Limb (tissue), 2 donors: ENCODE results near the gene MYO18B.

Experiments used
- DNase-seq, 2 donors: peaks; one replicate each; pipeline ENCODE4 v3.0.0-alpha.2; 2016; ENCODE audit errors: extremely low spot score in 2 of 2

Gene MYO18B

GRCh38 chr22:25896592-25896991 is 154.6 kb downstream of the MYO18B start:
- DNase-seq: no peak

GRCh38 chr22:25898707-25899365 is 156.8 kb downstream of the MYO18B start:
- no peak for DNase-seq

GRCh38 chr22:25899566-25899965 is 157.6 kb downstream of the MYO18B start:
- DNase-seq: no peak

- DNase-seq: no peak
These were observed 158.4 kb downstream of the MYO18B start for GRCh38 chr22:25900390-25900789.

GRCh38 chr22:25900880-25901279 is 158.9 kb downstream of the MYO18B start:
- DNase-seq: no peak

DNA sequence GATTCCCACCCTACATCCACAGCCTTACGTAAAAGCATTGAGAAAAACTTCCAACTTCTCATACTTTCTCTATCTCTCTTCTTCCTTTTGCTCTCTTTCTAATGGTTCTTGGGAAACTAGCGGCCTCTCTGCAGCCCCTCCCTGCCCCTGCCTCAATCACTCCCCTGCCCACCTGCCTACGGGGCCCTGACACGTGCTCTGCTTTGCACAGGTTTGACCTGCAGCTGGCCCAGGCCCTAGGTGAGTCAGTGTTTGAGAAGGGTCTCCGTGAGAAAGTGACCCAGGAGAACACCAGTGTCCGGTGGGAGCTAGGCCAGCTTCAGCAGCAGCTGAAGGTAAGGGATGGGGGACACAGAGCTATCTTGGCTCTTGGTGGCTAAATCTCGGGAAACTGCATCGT is 160.4 kb downstream of the MYO18B start:
- DNase-seq: no peak

- DNase-seq: no peak
These were observed 161.3 kb downstream of the MYO18B start for GRCh38 chr22:25903294-25903693.

GRCh38 chr22:25908212-25908611 is 166.2 kb downstream of the MYO18B start:
- no peak for DNase-seq

GRCh38 chr22:25908755-25909154 is 166.8 kb downstream of the MYO18B start:
- no peak for DNase-seq

DNA sequence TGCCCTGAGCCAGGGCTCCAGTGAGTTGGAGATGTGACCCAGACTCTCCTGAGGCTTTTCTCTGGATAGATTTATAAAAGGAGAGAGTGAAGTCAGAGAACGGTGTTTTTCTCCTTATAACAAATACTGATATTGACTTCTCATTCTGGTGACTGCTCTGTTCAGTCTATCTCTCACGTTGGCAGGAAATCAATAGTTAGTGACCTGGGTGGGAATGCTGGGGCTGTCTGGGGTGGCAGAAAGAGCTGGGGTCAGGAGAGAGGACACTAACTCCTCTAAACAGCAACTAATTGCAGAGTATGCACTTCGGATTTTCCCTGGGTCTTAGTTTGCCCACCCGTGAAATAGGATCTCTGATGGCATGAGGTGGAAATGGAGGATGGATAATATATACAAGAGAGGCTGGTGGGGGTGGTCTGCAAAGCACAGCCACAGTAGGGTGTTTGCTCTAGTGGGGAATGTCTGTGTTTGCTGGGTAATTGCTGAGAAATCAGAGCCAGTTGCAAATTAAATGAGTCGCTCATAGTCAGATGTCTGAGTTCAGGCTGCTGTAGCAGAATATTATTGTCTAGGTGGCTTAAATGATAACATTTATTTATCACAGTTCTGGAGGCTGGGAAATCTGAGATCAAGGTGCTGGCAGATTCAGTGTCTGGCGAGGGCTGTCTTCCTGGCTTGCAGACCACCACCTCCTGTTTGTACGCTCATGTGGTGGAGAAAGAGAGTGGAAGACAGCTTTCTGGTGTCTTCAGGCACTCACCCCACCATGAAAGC is 167.8 kb downstream of the MYO18B start:
- no peak for DNase-seq

GRCh38 chr22:25911243-25911972 is 169.4 kb downstream of the MYO18B start:
- DNase-seq: no peak

- no peak for DNase-seq
These were observed 177.5 kb downstream of the MYO18B start for GRCh38 chr22:25919452-25919851.

GRCh38 chr22:25922141-25922540 is 180.2 kb downstream of the MYO18B start:
- DNase-seq: no peak

DNA sequence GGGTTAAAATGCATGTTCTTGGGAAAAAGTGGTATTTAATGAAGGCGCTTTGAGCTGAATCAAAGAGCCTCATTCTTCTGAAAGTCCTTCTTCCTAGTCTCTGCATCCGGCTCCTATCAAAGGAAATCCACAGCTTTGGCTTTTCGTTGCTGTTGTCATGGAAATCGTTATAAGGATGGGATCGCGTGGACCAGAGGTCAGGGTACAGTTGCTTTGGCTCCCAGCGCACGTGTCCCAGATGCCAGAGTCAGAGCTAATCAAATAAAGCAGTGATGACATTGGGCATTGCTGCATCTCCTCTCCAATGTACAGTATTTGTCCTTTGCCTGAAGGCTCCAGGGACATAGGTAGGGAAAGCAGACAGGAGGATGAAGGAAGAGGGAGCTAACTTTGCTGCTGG is 181.9 kb downstream of the MYO18B start:
- no peak for DNase-seq

GRCh38 chr22:25928038-25928437 is 186.1 kb downstream of the MYO18B start:
- no peak for DNase-seq

GRCh38 chr22:25929321-25929878 is 187.4 kb downstream of the MYO18B start:
- DNase-seq: no peak

DNA sequence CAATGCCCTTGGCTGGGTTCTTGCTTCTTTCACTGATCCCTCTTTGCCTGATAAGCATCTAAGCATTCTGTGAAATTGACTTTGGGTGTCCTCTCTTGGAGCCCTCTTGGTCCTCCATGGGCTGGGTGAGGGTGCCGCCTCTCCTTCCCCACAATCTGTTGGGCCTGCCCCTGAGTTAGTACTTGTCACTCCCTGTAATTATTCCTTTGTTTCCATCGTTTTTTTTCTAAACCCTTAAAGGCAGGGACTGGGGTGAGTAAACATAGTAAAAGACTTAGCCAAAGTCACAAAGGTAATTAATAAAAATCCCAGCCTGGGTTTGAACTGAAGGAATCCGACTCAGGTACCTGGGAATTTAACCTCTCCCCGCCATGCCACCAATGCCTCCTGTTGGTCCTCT is 188.1 kb downstream of the MYO18B start:
- DNase-seq: no peak

GRCh38 chr22:25930788-25931310 is 188.9 kb downstream of the MYO18B start:
- DNase-seq: no peak

GRCh38 chr22:25933158-25933788 is 191.3 kb downstream of the MYO18B start:
- no peak for DNase-seq

- no peak for DNase-seq
These were observed 193.5 kb downstream of the MYO18B start for GRCh38 chr22:25935266-25936058.

GRCh38 chr22:25938151-25938550 is 196.2 kb downstream of the MYO18B start:
- no peak for DNase-seq
